Endothelial cell of umbilical vein (primary cell): ENCODE results near the gene CIBAR2.

Source experiments
- EZH2 ChIP-seq: IDR thresholded peaks from 2 replicates; pipeline ENCODE4 v1.6.1; 2012; ENCODE audit warnings: borderline replicate concordance, low read depth, mild to moderate bottlenecking, moderate library complexity, low read length, inconsistent platforms; ENCODE audit not compliant: severe bottlenecking
- JUN ChIP-seq: IDR thresholded peaks from 2 replicates; pipeline ENCODE4 v1.6.1; 2011; ENCODE audit warnings: borderline replicate concordance, low read depth; ENCODE audit not compliant: insufficient read length, insufficient read depth
- MYC ChIP-seq: IDR thresholded peaks from one replicate; pipeline ENCODE4 v1.6.1; 2011; ENCODE audit warnings: mild to moderate bottlenecking, low read depth, low read length
- POLR2A ChIP-seq: IDR thresholded peaks from 2 replicates; pipeline ENCODE4 v1.6.1; 2012; ENCODE audit warnings: low read depth, mild to moderate bottlenecking, control low read depth, low read length
- POLR2AphosphoS5 ChIP-seq: IDR thresholded peaks from 2 replicates; pipeline ENCODE4 v1.6.1; 2012; ENCODE audit warnings: low read depth, mild to moderate bottlenecking, control low read depth, low read length, moderate library complexity; ENCODE audit not compliant: insufficient read depth
- TF ChIP-seq, protein P1 (sequence below), 2 donors: IDR thresholded peaks; 1 replicate in 1 of 2; 2 replicates in 1 of 2; pipeline ENCODE4 v1.5.1; 2011; ENCODE audit warnings: low read length in 2 of 2, mild to moderate bottlenecking in 2 of 2, moderate library complexity in 2 of 2, control low read depth in 1 of 2, inconsistent platforms in 1 of 2, low read depth in 1 of 2; ENCODE audit not compliant: insufficient read depth in 1 of 2; ENCODE audit errors: extremely low read depth in 1 of 2
- TF ChIP-seq, protein P2 (sequence below): IDR thresholded peaks from 2 replicates; pipeline ENCODE4 v1.6.1; 2011; ENCODE audit not compliant: insufficient read depth, insufficient read length

DNA sequence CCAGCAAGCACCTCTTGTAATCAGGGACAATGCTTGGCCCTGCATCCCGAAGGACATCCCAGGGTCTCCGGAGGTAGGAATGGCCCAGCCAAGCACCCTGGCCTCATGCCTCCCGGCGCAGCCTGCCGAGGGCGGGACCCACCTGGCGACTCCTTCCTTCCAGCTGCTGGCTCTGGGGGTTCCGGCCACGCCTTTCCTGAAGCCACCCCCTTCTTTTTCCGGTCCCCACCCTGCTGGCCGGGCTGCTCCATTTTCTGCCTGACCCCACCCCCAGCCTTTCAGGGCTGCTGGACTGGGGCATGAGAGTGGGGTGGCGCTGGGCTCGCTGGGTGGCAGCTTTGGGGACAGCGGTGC is 22.5 kb upstream of the CIBAR2 start:
- TF ChIP-seq, protein P1, sequence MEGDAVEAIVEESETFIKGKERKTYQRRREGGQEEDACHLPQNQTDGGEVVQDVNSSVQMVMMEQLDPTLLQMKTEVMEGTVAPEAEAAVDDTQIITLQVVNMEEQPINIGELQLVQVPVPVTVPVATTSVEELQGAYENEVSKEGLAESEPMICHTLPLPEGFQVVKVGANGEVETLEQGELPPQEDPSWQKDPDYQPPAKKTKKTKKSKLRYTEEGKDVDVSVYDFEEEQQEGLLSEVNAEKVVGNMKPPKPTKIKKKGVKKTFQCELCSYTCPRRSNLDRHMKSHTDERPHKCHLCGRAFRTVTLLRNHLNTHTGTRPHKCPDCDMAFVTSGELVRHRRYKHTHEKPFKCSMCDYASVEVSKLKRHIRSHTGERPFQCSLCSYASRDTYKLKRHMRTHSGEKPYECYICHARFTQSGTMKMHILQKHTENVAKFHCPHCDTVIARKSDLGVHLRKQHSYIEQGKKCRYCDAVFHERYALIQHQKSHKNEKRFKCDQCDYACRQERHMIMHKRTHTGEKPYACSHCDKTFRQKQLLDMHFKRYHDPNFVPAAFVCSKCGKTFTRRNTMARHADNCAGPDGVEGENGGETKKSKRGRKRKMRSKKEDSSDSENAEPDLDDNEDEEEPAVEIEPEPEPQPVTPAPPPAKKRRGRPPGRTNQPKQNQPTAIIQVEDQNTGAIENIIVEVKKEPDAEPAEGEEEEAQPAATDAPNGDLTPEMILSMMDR (IDR thresholded peaks at IDR 0.05; ENCODE audit: extremely low read depth in 1 of 2, insufficient read depth in 1 of 2, low read depth in 1 of 2, low read length in 2 of 2), result no peak
- no peak for TF ChIP-seq EZH2
- no peak for TF ChIP-seq POLR2A
- TF ChIP-seq, protein P2, sequence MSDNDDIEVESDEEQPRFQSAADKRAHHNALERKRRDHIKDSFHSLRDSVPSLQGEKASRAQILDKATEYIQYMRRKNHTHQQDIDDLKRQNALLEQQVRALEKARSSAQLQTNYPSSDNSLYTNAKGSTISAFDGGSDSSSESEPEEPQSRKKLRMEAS, result no peak
- no peak for TF ChIP-seq MYC
- no peak for TF ChIP-seq JUN
- TF ChIP-seq POLR2AphosphoS5, result no peak
